Stimulated activated CD4-positive, alpha-beta T cell treated with anti-CD3 and anti-CD28 coated beads, Interleukin-4, amount 100 ng/mL, for 24 hours (primary cell): ENCODE data around the gene FMO1.
"Not testable (repeated sequence)": the region's sequence is repeated elsewhere in the genome, so short reads cannot be mapped to it uniquely, and the experiment has no call there.

Experiments
- DNase-seq: peaks from one replicate; pipeline ENCODE4 v3.0.0-alpha.2; 2020

FMO1 gene

GRCh38 chr1:171248302-171248701, at the start of gene FMO1:
FMO1 (plus strand) TSS chr1:171248494; CDS start chr1:171258088, 9,594 bp downstream.
- DNase-seq: no peak

- DNase-seq: no peak
Observed at GRCh38 chr1:171204296-171204695, 44.0 kb upstream of the FMO1 start.

- no peak for DNase-seq
Observed at GRCh38 chr1:171206204-171206977, 41.9 kb upstream of the FMO1 start.

GRCh38 chr1:171206978-171207355, 41.3 kb upstream of the FMO1 start:
- DNase-seq: no peak

- DNase-seq: no peak
Observed at GRCh38 chr1:171207377-171207776, 40.9 kb upstream of the FMO1 start.

- DNase-seq: no peak
Observed at GRCh38 chr1:171210355-171210754, 37.9 kb upstream of the FMO1 start.

GRCh38 chr1:171212607-171213351, 35.5 kb upstream of the FMO1 start:
- no peak for DNase-seq

GRCh38 chr1:171213559-171214454, 34.5 kb upstream of the FMO1 start:
- DNase-seq: no peak

- no peak for DNase-seq
Observed at GRCh38 chr1:171217658-171218443, 30.4 kb upstream of the FMO1 start.

GRCh38 chr1:171218661-171219060, 29.6 kb upstream of the FMO1 start:
- DNase-seq: no peak

GRCh38 chr1:171219346-171220080, 28.8 kb upstream of the FMO1 start:
- no peak for DNase-seq

- DNase-seq: no peak
Observed at GRCh38 chr1:171220081-171220420, 28.2 kb upstream of the FMO1 start.

- no peak for DNase-seq
Observed at GRCh38 chr1:171220581-171221054, 27.7 kb upstream of the FMO1 start.

- no peak for DNase-seq
Observed at GRCh38 chr1:171221665-171222591, 26.4 kb upstream of the FMO1 start.

GRCh38 chr1:171222936-171223335, 25.4 kb upstream of the FMO1 start:
- no peak for DNase-seq

- not testable (repeated sequence) for DNase-seq
Observed at GRCh38 chr1:171224257-171224656, 24.0 kb upstream of the FMO1 start.

GRCh38 chr1:171226747-171227370, 21.4 kb upstream of the FMO1 start:
- DNase-seq: peak; percentile 17

- DNase-seq: no peak
Observed at GRCh38 chr1:171231326-171231725, 17.0 kb upstream of the FMO1 start.

- no peak for DNase-seq
Observed at GRCh38 chr1:171233183-171233582, 15.1 kb upstream of the FMO1 start.

GRCh38 chr1:171236231-171236630, 12.1 kb upstream of the FMO1 start:
- DNase-seq: not testable (repeated sequence)
